Measurements from ENCODE around the gene YTHDF2. TPM values are rescaled to one million over a fixed set of nuclear protein-coding genes. Genes with fewer than 3 reads are reported as not detected.

The YTHDF2 gene
- total RNA-seq, 1 experiment from 2014 or later = 200 TPM

GRCh38 chr1:28778021-28778420 is 41.3 kb downstream of the YTHDF2 start:
- Histone ChIP-seq H3K4ac (ENCODE audit: low read depth, low read length) (no peak overlapping the region), H2BK20ac (ENCODE audit: low read depth, low read length, poor library complexity, severe bottlenecking) (no peak overlapping the region), H3K56ac (ENCODE audit: insufficient read length, low read depth, low read length) (no peak overlapping the region), H2AK5ac (ENCODE audit: insufficient read length, low read length) (no peak overlapping the region), H2BK5ac (ENCODE audit: insufficient read length, low read length) (no peak overlapping the region), H4K20me1 (ENCODE audit: control insufficient read depth, insufficient read depth, insufficient read length) (no peaks in the 10 kb centered on the region), H3T11ph (ENCODE audit: low read length) (no peak overlapping the region), H3K4me1 (ENCODE audit: insufficient read depth, low read length) (no peaks in the 10 kb centered on the region), H3K27me3 (ENCODE audit: insufficient read depth, low read length) (no peaks in the 10 kb centered on the region), H3K79me1 (ENCODE audit: insufficient read depth, low read depth, low read length, poor library complexity, severe bottlenecking) (no peaks in the 10 kb centered on the region), H3K79me2 (ENCODE audit: insufficient read depth, low read length) (no peaks in the 10 kb centered on the region), H3K14ac (ENCODE audit: insufficient read depth, low read length) (no peak overlapping the region), H4K91ac (ENCODE audit: insufficient read length, low read depth, low read length) (no peak overlapping the region), H3K27ac (ENCODE audit: insufficient read length, low read depth, low read length) (no peak overlapping the region), H4K5ac (ENCODE audit: insufficient read length, low read depth, low read length) (no peak overlapping the region), H3K23ac (ENCODE audit: insufficient read length, low read depth, low read length) (no peak overlapping the region), H3K4me2 (ENCODE audit: insufficient read depth, insufficient read length, low read length) (no peak overlapping the region), H2AFZ (ENCODE audit: low read length) (no peak overlapping the region), H3K9me3 (ENCODE audit: control insufficient read depth, low read depth, low read length) (no peaks in the 10 kb centered on the region), H2BK12ac (ENCODE audit: insufficient read length, low read depth, low read length) (no peak overlapping the region), H3K23me2 (ENCODE audit: insufficient read length, low read depth, low read length, poor library complexity, severe bottlenecking) (no peaks in the 10 kb centered on the region), H2BK15ac (ENCODE audit: low read depth, low read length) (no peak overlapping the region), H3K18ac (ENCODE audit: insufficient read length, low read depth, low read length) (no peak overlapping the region), H3K9ac (ENCODE audit: extremely low read depth, insufficient read length, low read length) (no peak overlapping the region), H2BK120ac (ENCODE audit: low read depth, low read length, poor library complexity, severe bottlenecking) (no peak overlapping the region), H4K8ac (replicated peaks; ENCODE audit: insufficient read length, low read depth, low read length) (no peak overlapping the region)
- WGBS (ENCODE audit: extremely low coverage, insufficient read length, low lambda C conversion rate) = no CpG with 5 or more reads among the region's 2 CpGs
- no peaks in the 10 kb centered on the region for H3K9me3 Mint-ChIP-seq
- peak overlapping the region in 2 of 3 experiments; percentile 12 to 30; a peak in 2 of 7 replicates for H3K27ac Mint-ChIP-seq
- H3K27me3 Mint-ChIP-seq (ENCODE audit: low read depth) = no peaks in the 10 kb centered on the region; the same call in none of the 2 replicates
- peaks cover 6 to 16% of the 10 kb centered on the region in 2 experiments for H3K4me1 Mint-ChIP-seq
- H3K4me3 Mint-ChIP-seq = no peak overlapping the region
- H3K36me3 Mint-ChIP-seq (ENCODE audit: insufficient read depth in 1 of 3, low read depth in 3 of 3) = peaks cover 0 to 11% (median 2%) of the 10 kb centered on the region in 3 experiments; a peak in 5 of 7 replicates
- DNase-seq = no peak
- no peak for TF ChIP-seq CTCF (conservative IDR thresholded peaks at IDR 0.05)

All from H9 (cell line).